GM21381 (cell line): ENCODE data around the gene PKLR.
A peak's percentile ranks its signal among the peaks of the same experiment; 100 is the strongest.
"Not testable (repeated sequence)": the region's sequence is repeated elsewhere in the genome, so short reads cannot be mapped to it uniquely, and the experiment has no call there.

Source experiments
- ATAC-seq: cut with Tn5 transposase; IDR thresholded peaks from one replicate; pipeline ENCODE4 v1.9.1; 2021; ENCODE audit warnings: mild to moderate bottlenecking, moderate library complexity; ENCODE audit not compliant: unreplicated experiment

The PKLR gene

DNA sequence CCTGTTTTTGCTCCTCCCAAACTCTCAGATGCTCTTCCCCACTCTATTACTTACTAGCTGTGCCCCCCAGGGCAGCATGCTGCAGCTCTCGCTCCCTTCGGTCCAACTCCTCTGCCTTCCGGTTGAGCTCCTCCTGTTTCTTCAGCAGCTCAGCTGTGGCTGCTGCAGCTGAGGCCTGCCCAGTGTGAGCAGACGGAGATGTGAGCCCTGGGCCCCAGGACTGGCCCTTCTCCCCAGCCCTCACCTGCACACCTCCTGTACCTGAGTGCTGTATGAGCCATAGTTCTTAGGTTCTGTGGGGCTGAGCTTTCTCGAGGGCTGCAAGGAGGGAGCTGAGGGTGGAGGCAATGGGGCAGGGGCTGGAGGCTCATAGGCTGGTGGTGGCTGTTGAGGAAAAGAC, 41.0 kb downstream of the PKLR start:
- ATAC-seq: no peak

- no peak for ATAC-seq
These were observed 45.0 kb downstream of the PKLR start for GRCh38 chr1:155256058-155256852.

DNA sequence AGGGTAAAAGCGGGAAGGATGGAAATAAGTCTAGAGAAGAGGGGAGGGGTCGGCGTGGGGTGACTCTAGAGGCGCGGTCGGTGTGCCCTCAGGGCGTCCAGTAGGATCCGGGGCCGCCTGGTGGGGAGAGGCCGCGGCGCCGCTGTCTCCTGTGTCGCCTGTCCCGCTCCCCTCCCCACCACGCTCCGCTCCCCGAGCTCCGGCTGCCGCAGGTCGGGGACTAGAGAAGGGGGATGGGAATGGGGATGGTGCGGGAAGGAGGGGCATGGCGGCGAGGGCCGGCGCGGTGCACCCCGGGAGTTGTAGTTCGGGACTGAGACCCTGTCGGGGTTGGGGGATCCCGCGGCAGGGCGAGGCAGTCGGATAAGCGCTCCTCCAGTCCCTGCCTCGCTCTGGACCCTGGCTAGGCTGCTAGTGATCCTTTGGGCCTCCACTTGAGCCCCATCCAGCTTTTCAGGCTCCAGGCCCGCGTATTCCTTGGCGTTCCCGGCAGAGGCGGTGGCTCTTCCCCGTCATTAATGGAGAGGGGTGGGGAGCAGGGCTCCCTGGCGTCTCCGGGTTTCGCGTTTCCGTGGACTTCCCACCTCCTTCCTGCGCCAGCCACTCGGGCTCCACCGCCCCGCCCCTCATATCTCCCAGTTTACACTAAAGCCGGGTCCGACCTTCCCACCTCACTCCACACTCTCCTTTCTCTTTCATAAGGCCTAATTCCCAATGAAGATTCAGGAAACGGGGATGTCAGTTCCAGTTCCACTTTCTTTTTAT, 45.8 kb downstream of the PKLR start, which contains the start of gene ENTREP3:
ENTREP3 (minus strand) TSS at position 241 of the 765 bp plus-strand sequence. CDS start 606 bp downstream, outside the sequence.
- peak; percentile 56 for ATAC-seq

GRCh38 chr1:155254714-155255242, 46.5 kb downstream of the PKLR start:
- ATAC-seq: no peak

DNA sequence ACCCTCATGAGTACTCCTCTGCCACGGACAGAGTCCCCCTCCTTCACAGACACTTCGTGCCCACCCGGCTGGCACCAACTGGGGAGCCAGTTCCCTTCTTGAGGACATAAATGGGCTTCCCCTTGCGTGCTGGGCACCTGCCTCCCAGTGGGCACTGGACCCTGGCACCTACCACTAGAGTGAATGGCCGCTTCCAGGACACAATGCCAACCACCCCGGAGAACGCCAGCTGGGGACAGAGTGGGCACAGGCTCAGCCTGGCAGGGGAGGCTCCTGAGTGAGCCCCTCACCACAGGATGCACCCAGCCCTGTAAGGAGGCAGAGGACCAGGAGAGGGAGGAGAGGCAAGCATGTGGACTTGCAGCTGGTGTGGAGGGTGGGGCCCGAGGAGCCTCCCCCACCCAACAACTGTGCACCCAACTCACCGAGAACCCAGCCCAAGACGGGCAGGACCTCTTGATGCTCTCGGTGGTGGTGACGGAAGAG, 47.0 kb downstream of the PKLR start:
- no peak for ATAC-seq

DNA sequence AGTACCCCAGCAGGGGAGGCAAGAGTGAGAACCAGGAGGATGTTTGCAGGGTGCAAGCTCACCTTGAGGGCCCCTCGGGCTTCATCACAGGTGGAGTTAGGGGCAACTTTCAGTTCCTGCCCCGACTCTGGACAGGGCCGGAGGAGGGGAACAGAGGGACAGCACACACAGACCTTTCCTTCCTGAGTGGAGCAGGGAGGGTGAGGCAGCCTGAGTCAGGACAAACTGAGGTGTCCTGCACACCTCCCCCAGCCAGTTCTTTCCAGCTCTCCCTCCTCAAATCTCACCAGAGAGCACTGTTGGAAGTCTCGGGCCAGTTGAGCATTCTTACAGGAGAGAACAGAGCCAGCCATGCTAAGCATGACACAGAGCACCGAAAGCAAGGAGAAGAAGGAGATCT, 47.4 kb downstream of the PKLR start:
- no peak for ATAC-seq

- ATAC-seq: no peak
These were observed 48.0 kb downstream of the PKLR start for GRCh38 chr1:155253208-155253607.

- no peak for ATAC-seq
These were observed 49.7 kb downstream of the PKLR start for GRCh38 chr1:155251566-155251965.

- ATAC-seq: peak; percentile 86
These were observed 50.4 kb downstream of the PKLR start for GRCh38 chr1:155250633-155251449.

DNA sequence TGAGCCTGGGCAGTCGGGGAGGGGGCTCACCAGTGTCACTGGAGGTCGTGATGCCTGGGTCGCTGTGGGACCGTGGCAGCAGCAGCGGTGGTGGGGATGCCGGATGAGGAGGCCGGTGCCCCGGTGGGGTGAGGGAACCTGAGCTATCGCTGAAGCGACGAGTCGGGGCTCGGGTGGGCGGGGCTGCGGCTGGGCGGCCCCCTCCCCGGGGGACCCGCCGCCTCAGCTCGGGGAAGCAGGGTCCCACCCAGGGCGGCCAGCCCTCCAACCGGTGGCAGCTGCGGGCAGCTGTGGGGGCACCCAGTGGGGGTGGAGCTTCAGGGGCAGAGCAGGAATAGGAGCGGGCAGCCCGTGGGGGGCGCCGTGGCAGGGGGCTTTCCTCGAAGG, 51.0 kb downstream of the PKLR start:
- ATAC-seq: peak; percentile 17

- ATAC-seq: no peak
These were observed 53.3 kb downstream of the PKLR start for GRCh38 chr1:155247667-155248553.

DNA sequence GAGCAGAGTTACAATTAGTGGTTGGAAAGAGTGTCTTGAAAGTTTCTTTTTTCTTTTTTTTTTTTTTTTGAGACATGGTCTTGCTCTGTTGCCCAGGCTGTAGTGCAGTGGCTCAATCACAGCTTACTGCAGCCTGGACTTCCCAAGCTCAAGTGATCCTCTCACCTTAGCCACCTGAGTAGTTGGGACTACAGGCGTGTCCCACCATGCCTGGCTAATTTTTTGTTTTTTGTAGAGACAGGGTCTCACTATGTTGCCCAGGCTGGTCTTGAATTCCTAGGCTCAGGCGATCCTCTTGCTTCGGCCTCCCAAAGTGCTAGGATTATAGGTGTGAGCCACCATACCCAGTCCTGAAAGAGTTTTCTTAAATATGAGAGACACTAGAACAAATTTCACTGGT, 54.4 kb downstream of the PKLR start:
- ATAC-seq: not testable (repeated sequence)

- ATAC-seq: no peak
These were observed 56.1 kb downstream of the PKLR start for GRCh38 chr1:155245163-155245524.

DNA sequence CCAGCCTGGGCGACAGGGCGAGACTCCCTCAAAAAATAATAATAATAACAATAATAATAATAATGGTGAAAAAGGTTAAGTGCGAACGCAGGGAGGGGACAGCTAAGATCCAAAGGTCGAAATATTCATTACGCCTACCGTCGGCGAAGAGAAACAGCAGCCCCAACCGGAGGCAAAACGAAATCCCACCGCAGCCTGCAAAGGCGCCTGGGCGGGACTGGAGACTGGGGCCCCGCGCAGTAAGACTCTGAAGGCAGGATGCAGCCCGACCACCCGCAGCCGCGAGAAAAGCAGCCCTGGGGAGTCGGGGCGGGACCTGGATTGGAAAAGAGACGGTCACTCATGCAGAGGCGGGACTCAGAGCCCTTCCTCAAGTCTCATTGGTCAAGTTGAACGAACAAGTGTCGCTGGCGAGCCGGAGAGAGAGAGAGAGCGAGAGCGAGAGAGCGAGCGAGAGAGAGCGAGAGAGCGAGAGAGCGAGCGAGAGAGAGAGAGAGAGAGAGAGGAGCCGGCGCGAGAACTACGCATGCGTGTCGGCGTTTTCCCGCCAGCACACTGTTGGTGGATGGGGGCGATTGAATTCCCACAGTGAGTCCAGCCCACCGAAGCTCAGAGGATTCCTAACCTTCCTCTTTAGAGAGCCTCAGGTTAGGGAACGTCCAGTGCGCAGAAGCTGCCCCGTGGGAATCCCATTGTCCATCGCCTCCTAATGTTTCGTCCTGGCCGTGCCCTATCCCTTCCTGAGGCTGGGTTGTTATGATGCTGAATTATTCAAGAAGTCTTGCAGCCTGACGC, 56.7 kb downstream of the PKLR start:
- ATAC-seq: peak; percentile 89

- ATAC-seq: no peak
These were observed 58.4 kb downstream of the PKLR start for GRCh38 chr1:155242805-155243358.

DNA sequence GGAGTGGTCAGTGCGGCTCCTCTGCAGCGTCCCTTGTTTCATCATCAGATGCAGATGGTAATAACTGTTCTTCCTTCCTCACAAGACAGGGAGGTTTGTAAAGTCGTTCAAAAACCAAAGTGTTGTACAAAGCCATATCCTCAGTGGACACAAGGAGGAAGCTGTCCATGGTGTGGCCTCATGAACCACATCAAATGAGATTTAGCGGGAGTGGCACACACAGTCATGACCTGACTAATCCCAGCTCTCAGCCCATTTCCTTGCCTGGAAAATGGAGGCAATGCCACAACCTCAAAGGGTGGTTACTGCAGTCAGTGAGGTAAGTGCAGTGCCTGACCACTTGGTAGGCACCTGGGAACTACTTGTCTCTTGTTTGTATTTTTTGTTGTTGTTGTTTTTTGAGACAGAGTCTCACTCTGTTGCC, 59.4 kb downstream of the PKLR start:
- no peak for ATAC-seq

- no peak for ATAC-seq
These were observed 60.1 kb downstream of the PKLR start for GRCh38 chr1:155241069-155241679.
